NK-92 treated with Interleukin-12 subunit alpha and Interleukin-12 subunit beta, amount 100 ng/mL, for 24 hours (cell line): Measurements from ENCODE around the gene ARPC5L.
"Not testable (repeated sequence)": the region's sequence is repeated elsewhere in the genome, so short reads cannot be mapped to it uniquely, and the experiment has no call there.

Source experiments
- DNase-seq: peaks from one replicate; lab custom pipeline; 2025; lab: John Stamatoyannopoulos, UW

Gene ARPC5L

DNA sequence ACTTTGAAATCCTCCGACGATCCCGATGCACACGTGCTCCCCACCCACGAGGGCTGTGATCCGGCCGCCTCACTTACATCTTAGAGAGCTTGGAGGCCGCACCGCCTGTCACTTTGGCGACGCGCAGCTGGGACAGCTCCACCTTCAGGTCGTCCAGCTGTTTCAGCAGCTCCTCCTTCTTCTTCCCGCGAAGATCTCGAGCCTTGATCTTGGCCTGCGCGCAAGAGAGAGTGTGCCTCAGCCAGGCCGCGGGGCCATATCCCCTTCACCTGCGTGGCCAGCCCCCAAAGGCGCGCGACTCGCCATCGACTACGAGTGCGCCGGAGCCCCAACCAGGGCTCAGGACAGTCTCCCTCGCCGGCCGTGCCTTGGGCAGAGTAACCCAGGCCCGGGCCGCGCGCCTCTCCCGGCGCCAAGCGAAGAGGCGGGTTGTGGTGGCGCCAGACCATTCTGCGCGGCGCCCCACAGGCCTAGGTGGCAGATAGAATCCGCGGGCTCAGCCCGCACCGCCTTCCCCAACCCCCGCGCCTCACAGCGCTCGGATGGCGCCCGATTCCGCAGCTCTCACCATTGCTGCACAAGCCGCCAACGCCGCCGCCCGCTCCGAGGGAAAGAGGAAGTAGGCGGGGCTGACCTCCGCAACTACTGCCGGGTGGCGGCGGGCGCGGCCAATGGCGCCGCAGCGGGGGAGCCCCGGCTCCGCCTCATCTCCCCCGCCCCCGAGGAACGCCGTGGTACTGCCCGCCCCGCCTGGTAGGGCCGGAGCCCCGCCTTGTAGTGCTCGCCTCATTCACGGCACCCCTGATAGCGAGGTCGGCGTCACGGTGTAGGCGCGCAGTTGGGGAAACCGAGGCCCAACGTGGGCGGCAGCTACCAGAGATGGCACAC lies at the start of gene ARPC5L, which contains the start of gene RPL35:
Gene ARPC5L, plus strand, starts transcription at position 789 of the 888 bp plus-strand sequence. CDS start 7,161 bp downstream, outside the sequence.
Gene RPL35, minus strand, starts transcription at position 616 of the 888 bp plus-strand sequence. Its CDS starts 45 bp downstream, at position 571.
- DNase-seq = peak; percentile 91

DNA sequence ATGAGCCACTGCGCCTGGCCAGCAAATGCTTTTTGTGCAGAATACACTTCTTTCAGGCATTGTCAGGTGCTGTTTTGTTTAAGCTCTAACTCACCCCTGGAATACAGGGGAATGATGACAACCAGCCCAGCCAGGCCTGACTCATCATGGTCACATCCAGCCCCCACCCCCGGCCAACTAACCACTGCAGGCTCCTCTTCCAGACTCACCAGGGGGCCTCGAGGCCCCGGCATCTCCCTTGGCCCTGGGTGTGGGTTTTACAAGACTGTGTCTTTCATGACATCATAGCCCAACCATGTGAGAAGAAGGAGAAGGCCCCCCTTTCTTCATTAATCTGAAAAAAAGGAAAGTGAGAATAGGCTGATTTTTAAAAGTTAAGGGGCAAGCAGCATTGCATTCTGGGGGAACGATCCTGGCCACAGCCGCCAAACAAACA lies 49.5 kb upstream of the ARPC5L start:
- no peak for DNase-seq

DNA sequence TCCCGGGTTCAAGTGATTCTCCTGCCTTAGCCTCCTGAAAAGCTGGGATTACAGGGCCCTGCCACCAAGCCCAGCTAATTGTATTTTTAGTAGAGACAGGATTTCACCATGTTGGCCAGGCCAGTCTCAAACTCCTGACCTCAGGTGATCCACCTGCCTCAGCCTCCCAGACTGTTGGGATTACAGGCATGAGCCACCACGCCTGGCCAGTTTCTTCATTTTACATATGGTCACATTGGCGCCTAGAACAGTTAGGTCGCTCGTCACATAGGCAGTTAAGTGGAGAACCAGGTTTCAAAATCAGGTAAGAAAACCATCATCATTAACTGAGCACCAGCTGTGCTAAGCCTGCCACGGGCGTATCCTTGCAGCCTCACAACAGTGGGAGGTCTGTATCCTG lies 48.9 kb upstream of the ARPC5L start:
- no peak for DNase-seq

DNA sequence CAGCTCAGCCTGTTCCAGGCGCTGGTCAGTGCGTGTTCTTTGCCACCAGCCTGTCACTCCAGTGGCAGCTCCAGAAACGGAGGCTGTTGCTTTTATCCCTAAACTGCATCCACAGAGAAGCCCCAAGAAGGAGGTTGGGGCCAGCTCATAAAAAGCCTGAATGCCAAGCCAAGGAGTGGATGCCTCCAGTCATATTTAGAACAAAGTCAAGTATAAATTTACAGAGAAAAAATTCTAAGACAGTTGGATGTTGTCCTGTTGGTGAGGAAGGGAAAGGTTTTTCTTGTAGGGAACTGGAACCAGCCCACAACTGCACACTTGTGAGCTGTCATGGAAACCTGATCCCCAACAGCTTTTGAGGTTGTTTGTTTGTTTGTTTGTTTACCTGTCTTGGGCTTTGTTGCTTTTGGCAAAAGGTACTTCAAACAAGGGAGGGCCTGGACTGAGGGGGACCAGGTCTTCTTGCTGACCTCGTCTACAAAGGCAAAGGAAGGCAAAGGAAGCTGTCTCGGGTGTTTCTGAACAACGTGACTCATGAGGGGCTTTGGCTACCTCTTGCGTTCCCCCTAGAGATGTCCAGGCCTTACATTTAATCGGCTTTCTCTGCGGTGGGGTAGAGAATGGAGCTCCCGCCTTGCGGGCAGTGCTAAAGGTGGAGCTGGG lies 48.3 kb upstream of the ARPC5L start:
- no peak for DNase-seq

DNA sequence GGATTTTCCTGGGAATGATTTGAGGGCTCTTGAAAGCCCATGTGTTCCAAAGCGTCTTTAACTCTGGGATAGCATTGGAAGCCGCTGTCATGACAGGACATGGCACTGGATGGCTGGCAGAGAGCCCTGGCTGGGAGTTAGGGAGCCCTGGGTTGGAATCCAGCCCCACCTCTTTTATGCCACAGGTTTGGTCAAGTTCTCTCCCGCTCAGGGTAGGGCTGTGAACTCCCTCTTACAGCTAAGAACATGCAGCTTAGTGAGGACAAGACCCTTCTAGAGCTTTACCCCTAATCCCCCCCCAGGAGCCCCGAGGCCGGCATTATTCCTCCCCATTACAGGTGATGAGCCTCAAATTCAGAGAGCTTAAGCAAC lies 47.8 kb upstream of the ARPC5L start:
- DNase-seq = no peak

DNA sequence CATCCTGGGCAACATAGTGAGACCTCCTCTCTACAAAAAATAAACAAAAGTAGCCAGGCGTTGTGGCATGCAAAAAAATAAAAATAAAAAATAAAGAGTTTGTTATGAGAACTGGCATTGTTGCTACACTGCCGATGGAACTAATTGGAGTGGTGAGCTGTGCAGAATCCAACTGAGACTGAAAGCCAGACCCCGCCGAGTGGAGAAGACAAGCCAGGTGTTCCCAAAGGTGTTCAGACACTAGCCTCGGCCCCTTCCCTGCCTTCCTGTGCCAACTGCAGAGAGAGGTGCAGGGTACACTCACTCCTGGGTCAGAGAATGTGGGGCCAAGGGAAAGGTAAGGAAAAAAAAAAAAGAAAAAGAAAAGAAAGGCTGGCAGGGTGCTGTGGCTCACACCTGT lies 46.3 kb upstream of the ARPC5L start:
- no peak for DNase-seq

DNA sequence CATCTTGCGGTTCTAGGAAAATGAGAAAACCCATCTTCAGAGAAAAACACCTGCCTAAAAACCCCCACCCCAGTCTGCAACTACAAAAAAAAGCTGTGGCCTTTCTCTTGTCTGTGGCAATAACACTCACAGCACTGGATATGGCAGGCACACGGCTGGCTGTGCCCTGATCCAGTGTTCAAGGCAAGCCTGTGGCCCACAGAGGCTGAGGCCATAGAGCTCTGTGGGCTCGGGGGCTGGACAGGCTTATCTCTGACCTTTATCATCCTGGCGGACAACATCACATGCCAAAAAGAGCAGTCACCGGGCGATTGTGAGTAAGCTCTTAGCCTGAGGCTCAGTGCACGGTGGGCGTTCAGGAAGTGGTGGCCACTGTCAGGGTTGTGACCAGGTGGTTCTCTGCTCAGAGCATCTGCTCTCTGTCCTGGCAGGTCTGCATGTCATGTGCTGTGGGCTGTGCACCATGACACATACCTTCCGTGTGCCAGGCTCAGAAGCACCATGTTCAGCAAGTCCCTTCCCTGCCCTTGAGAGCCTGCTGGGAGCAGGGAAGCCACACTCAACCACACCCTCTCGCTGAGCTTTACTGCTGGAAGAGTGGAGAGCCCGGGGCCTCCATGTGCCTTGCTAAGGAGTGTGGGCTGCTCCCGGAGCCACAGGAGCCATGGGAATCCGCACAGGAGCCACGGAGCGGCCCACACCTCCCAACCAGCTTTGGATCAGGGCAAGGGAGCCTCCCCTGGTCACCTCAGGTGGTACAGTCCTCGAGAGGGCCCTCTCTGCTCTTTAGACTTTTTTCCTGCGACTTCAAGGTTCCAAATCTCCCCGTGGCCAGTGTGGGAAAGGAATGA lies 43.3 kb upstream of the ARPC5L start:
- no peak for DNase-seq

DNA sequence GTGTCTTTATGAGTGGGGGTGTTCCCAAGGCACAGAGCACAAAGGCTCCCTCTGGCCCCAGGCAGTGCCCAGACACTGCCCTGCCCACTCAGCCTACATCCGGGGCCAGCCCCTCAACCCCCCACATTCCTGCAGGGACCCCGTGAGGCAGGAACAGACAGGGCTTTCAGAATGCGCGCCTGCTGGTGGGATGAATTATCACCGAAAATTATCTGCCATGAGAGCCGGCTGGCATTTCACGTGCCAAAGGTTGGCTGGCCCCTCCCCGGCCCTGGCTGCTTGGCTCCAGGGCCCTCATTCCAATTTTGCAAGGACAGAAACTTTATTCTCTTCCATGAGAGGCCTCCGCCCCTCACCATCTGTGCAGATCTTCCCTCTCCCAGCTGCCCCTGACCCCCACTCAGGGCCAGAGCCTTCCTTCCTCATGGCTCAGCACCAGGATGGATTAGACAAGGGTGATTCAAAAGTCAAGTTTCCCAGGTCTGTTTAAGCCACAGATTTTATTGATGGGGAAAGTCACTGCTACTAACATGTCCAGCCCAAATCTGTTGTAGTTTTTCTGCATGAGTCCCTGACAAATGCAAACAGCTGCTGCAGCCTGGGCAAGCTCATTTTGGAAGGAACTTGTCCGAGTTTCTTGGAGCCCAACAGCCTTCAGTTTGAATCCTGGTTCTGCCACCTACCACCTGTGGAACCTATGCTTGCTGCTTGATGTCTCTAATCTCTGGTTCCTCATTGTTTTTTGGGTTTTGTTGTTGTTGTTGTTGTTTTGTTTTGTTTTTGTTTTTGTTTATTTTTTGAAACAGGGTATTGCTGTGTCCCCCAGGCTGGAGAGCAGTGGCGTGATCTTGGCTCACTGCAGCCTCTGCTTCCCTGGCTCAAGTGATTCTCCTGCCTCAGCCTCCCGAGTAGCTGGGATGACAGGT lies 41.0 kb upstream of the ARPC5L start:
- DNase-seq = no peak

DNA sequence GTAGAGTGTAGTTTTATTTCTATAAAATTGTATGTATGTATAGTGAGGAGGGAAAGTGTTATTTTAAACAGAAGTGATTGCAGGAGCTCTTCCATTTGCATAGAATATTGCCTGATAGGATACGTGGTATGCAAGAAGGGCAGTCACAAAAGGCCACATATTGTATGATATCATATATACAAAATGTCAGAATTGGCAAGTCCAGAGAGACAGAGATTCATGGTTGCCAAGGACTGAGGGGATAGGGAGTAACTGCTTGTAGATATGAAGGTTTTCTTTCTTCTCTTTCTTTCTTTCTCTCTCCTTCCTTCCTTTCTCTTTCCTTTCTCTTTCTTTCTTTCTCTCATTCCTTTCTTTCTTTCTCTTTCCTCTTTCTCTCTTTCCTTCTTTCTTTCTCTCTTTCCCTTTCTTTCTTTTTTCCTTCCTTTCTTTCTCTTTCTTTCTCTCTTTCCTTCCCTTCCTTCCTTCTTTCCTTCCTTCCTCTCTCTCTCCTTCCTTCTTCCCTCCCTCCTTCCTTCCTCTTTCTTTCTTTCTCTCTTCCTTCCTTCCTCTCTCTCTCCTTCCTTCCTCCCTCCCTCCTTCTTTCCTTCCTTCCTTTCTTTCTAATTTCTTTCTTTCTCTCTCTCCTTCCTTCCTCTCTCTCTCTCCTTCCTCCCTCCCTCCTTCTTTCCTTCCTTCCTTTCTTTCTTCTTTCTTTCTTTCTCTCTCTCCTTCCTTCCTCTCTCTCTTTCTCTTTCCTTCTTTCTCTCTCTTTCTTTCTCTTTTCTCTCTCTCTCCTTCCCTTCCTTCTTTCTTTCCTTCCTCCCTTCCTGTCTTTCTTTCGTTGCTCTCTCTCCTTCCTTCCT lies 33.2 kb upstream of the ARPC5L start:
- no peak for DNase-seq

DNA sequence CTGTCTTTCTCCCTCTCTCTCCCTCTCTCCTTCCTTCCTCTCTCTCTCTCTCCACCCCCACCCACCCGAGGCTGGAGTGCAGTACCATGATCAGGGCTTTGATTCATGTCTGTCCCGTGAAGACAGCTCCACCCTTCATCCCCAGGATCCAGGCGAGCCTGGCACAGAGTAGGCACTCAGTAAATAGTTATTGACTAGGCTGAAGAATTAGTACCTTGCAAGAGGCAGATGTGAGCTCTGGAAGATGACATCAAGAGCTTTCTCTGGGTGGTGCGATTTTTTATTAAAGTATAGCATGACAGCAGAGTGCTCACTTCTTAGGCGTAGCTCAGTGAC lies 32.6 kb upstream of the ARPC5L start:
- no peak for DNase-seq

DNA sequence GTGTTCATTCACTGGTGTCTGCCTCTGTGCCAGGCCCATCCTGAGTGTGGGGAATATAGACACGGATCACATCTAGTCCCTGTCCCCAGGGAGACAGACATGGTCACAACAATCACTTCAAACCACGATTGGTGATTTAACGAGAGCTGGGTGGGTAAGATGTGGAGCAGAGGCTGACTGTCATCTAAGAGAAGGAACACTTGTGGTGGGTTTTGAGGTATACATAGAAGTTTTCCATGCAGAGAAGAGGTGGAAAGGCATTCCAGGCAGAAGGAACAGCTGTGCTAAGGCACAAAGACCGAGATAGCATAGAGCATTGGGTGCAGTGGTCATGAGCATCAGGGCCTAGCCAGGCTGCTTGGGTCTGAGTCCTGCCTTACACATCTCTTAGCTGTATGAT lies 31.3 kb upstream of the ARPC5L start:
- DNase-seq = no peak

DNA sequence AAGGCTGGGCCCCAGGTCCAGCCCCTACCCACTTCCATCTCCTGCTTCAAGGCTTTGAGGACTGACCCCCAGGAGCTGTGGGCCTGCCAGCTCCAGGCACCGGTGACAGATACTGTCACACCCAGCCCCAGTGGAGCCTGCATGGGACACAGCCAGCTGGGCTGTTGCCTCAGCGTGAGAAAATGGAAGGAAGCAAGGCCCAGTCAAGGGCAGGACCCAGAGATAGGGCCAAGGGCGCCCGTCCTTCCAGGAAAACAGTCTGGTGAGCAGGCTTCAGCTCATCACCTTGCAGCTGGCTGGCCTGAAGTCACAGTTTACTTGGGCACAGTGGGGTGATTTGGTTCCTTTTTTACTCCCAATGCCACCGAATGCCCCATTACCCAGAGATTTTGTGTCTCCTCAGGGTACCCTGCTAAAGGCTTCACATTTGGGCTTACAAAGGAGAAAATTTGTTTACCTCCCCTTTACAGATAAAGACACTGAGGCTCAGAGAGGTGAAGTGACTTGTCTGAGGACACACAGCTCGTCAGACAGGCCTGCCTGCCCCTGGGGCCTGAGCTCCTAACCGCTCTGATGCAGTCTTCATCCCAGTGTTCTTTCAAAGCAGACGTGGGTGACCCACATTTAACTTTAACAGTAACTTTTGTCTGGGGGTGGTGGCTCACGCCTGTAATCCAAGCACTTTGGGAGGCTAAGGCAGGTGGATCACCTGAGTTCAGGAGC lies 30.1 kb upstream of the ARPC5L start:
- no peak for DNase-seq

DNA sequence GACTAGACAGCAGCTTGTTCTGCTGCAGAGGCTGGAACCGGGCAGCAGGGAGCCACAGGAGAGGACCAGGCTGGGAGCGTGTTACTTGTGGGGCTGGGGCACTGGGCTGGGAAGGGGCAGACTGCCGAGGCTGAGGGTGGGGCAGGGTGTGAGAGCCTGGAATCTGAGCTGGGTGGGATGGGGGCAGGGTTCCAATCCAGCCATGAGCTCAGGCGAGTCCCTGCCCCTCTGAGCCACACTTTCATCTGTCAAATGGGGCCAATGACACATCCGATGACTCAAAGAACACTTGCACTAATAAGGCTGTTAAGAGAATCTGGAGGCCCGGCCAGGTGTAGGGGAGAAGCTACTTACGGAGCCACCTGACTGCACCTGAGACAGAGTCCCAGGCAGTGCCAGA lies 27.3 kb upstream of the ARPC5L start:
- no peak for DNase-seq

DNA sequence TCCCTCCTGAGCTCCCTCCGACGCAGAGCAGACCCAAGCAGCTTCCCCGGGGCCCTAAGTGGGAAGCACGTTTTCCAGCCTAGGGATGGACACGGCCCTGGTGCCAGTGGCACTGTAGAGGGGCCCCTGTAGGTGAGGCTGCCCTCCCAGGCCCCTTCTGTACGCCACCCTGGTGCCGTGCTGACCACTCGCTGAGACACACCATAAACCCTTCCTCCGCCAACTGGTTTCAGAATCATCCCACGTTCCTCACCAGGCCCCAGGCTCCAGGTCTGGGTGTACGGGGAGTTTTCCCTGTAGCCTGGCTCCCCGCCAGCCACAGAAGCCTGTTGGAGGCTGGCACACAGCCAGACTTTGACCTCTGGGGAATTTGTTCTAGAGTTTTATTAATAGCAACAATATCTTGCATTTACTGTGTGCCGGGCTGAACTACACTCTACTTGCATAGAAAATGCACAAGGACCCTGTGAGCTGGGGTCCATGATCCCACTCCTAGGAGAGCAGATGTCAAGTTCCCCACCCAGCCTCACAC lies 26.8 kb upstream of the ARPC5L start:
- DNase-seq = no peak

DNA sequence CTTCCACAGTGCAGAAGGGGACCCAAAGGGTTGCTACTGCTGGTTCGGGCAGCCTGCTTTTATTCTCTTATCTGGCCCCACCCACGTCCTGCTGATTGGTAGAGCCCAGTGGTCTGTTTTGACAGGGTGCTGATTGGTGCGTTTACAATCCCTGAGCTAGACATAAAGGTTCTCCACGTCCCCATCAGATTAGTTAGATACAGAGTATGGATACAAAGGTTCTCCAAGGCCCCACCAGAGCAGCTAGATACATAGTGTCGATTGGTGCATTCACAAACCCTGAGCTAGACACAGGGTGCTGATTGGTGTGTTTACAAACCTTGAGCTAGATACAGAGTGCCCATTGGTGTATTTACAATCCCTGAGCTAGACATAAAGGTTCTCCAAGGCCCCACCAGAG lies 23.8 kb upstream of the ARPC5L start:
- DNase-seq = not testable (repeated sequence)

DNA sequence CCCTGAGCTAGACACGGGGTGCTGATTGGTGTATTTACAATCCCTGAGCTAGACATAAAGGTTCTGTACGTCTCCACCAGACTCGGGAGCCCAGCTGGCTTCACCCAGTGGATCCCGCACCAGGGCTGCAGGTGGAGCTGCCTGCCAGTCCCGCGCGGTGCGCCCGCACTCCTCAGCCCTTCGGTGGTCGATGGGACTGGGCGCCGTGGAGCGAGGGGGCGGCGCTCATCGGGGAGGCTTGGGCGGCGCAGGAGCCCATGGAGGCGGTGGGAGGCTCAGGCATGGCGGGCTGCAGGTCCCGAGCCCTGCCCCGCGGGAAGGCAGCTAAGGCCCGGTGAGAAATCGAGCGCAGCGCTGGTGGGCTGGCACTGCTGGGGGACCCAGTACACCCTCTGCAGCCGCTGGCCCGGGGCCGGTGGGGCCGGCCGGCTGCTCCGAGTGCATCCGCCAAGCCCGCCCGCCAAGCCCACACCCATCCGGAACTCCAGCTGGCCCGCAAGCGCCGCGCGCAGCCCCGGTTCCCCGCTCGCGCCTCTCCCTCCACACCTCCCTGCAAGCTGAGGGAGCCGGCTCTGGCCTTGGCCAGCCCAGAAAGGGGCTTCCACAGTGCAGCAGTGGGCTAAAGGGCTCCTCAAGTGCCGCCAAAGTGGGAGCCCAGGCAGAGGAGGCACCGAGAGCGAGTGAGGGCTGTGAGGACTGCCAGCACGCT lies 23.2 kb upstream of the ARPC5L start:
- not testable (repeated sequence) for DNase-seq

DNA sequence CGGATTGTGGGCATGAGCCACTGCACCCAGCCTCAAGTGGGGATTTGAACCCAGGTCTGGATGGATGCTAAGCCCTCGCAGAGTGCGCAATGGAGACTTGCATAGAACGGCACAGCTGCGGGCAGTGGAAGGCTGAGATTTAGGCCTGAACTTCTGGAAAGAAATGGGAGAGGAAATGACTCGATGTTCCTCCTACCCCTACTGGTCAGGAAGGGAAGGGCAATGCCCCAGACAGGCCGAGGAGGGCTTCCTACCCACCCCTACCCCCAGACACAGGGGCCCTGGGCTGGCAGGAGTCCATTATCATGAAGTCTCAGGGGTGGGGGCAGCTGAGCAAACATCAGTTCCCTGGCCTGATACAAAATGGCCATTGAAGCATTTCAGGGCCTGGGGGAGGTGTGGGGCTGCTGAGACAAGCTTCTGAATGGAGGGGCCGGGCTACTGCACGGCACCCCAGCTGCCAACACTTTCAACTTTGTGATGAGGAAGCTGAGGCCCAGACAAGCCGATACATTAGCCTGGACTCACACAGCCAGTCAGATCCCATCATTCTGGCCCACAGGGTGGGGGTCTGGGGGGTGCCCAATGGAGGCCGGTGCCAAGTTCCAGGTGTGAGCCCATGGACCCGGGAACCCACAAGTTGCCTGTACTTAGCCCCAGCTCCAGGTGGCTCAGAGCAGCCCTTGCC lies 22.2 kb upstream of the ARPC5L start:
- no peak for DNase-seq

DNA sequence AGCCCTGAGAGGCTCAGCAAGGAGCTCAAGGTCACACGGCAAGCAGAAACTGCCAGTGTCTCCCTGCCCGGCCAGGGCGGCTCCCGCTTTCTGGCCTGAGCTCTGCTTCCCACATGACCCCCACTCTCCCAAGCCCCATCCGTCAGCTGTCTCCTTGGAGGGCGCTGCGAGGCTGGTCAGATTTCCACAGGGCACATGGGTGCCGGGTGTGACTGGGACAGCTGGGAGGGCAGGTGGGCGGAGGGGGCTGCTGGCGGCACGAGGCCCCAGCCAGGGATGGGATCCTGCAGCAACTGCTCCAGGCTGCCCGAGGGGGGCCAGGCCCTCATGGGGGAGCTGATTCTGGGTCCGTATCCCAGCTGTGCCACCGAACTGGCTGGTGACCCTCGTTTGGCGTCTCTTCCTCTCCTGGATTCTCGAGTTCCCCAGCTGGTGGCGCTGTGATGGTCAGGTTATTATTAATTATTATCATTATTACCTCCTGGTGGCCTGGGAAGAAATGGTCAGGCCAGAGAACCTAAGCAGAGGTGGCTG lies 21.6 kb upstream of the ARPC5L start:
- DNase-seq = no peak
